GM21381 (cell line): ENCODE measurements around the gene NASP.
A peak's percentile ranks its signal among the peaks of the same experiment; 100 is the strongest.
"Not testable (repeated sequence)": the region's sequence is repeated elsewhere in the genome, so short reads cannot be mapped to it uniquely, and the experiment has no call there.

Experiments
- ATAC-seq: cut with Tn5 transposase; IDR thresholded peaks from one replicate; pipeline ENCODE4 v1.9.1; 2021; ENCODE audit warnings: mild to moderate bottlenecking, moderate library complexity; ENCODE audit not compliant: unreplicated experiment

NASP gene

GRCh38 chr1:45569571-45569961 is 14.3 kb upstream of the NASP start:
- no peak for ATAC-seq

GRCh38 chr1:45569962-45570581 is 13.8 kb upstream of the NASP start:
- ATAC-seq, result no peak

GRCh38 chr1:45570631-45571030 is 13.2 kb upstream of the NASP start:
- ATAC-seq, result no peak

- no peak for ATAC-seq
Observed at GRCh38 chr1:45573231-45573804, 10.5 kb upstream of the NASP start.

GRCh38 chr1:45574105-45574626 is 9.7 kb upstream of the NASP start:
- ATAC-seq, result no peak

- ATAC-seq, result peak; percentile 65
Observed at GRCh38 chr1:45583264-45583665, 576 bp upstream of the NASP start.

GRCh38 chr1:45584351-45585109 is 689 bp downstream of the NASP start:
- peak; percentile 32 for ATAC-seq

GRCh38 chr1:45585110-45585426 is 1.2 kb downstream of the NASP start:
- no peak for ATAC-seq

- no peak for ATAC-seq
Observed at GRCh38 chr1:45585496-45586075, 1.7 kb downstream of the NASP start.

- ATAC-seq, result no peak
Observed at GRCh38 chr1:45586769-45587168, 2.9 kb downstream of the NASP start.

GRCh38 chr1:45589861-45590260 is 6.0 kb downstream of the NASP start:
- ATAC-seq, result no peak

- no peak for ATAC-seq
Observed at GRCh38 chr1:45594412-45594811, 10.6 kb downstream of the NASP start.

GRCh38 chr1:45596765-45597164 is 12.9 kb downstream of the NASP start:
- not testable (repeated sequence) for ATAC-seq

GRCh38 chr1:45604239-45604638 is 20.4 kb downstream of the NASP start:
- ATAC-seq, result no peak

- ATAC-seq, result no peak
Observed at GRCh38 chr1:45607404-45608074, 23.7 kb downstream of the NASP start.

- ATAC-seq, result no peak
Observed at GRCh38 chr1:45608175-45609156, 24.6 kb downstream of the NASP start.

GRCh38 chr1:45610589-45611226 is 26.9 kb downstream of the NASP start:
- ATAC-seq, result no peak

GRCh38 chr1:45612941-45613579 is 29.2 kb downstream of the NASP start:
- no peak for ATAC-seq

- no peak for ATAC-seq
Observed at GRCh38 chr1:45615885-45616284, 32.0 kb downstream of the NASP start.
